GM04504 (cell line): ENCODE measurements around the gene PDCD11.
"Not testable (repeated sequence)": the region's sequence is repeated elsewhere in the genome, so short reads cannot be mapped to it uniquely, and the experiment has no call there.

Experiments
- DNase-seq: peaks from one replicate; pipeline ENCODE4 v3.0.0-alpha.2; 2012; ENCODE audit warnings: low read depth

The PDCD11 gene

GRCh38 chr10:103476046-103476768, 79.8 kb downstream of the PDCD11 start:
- DNase-seq, result no peak

- DNase-seq, result no peak
These were observed 82.2 kb downstream of the PDCD11 start for GRCh38 chr10:103478671-103479070.

GRCh38 chr10:103479135-103479534, 82.7 kb downstream of the PDCD11 start, which contains the start of gene CALHM3:
Gene CALHM3 (minus strand): TSS chr10:103479240. CDS start chr10:103479032, 208 bp downstream.
- DNase-seq, result no peak

DNA sequence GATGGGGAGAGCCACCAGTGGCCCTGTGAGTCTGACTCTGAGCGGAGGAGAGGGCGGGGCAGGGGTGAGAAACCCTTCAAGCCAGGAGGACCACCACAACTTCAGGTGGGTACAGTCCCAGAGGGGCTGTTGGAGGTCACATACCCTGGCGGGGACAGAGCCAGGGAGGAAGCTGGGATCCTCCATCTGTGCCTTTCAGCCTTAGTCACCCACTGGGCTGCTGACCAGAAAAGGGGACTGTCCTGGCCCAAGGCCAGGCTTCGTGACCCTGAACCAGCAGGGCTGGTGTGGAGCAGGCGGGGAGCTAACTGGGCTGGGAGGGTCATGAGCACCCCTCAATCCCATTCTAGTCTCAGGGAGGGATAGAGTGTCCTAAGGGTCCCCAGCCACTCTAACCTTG, 84.1 kb downstream of the PDCD11 start:
- DNase-seq, result peak; percentile 36

DNA sequence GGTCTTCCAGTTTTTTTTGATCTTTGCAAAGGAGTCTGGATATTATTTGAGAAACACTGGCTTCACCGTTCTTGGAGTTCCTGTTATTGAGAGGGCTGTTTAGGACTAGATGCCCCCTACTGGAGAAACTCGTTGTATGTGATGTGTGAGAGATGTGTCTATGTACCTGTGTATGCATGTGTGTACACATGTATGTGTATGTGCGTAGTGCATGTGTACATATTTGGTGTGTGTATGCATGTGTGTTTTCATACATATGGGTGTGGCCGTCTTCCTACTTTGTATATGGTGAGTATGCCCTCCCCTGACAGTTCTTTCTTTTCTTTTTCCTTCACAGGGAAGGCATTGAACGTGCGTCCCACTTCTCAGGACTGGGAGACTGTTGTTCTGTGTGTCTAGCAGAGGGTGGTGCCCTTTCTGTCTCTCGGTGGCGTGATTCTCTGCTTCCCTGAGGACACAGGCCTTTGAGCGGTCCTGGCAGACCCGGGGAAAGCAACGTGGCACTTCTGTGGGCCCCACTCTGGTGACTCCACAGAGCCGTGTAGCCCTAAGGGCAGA, 85.6 kb downstream of the PDCD11 start:
- peak; percentile 33 for DNase-seq

DNA sequence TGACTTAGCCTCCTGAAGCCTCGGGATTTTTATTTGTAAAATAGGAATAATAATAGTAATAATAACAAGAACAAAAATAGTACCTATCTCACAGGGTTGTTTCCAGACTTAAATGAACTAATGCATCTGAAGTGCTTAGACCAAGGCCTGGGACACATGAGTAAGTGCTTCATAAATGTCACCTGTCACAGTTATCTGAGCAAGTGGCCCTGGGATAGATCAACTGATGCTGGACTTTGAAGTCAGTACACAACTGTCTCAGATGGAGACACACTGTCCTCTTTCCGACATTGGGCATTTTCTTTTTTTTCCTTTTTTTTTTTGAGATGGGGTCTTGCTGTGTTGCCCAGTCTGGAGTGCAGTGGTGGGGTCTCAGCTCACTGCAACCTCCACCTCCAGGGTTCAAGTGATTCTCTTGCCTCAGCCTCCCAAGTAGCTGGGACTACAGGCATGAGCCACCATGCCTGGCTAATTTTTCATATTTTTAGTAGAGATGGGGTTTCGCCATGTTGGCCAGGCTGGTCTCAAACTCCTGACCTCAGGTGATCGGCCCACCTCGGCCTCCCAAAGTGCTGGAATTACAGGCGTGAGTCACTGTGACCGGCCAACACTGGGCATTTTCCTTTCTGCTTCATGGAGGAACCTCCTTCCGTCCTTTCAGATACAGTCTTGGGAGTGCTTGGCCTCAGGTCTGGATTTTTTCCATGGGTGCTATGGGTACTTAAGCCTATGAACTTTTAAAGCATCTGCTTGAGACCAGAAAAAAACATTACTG, 90.4 kb downstream of the PDCD11 start:
- not testable (repeated sequence) for DNase-seq

- no peak for DNase-seq
These were observed 90.9 kb downstream of the PDCD11 start for GRCh38 chr10:103487410-103487708.

DNA sequence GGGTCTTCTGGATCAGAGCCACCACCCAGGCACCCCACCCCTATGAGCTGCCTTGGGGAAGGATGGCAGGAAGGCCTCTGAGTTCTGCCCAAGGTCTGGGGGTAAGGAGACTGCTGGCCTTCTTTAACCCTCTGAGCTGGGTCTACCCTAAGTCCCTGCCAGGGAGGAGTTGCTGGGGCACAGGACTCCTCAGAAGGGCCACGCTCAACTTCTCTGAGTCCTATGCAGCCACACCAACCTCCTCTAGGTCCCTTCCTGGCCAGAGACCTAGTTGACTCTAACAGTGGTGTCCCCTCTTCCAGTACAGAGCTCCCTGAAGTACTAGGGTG, 94.5 kb downstream of the PDCD11 start:
- no peak for DNase-seq

GRCh38 chr10:103491729-103492364, 95.4 kb downstream of the PDCD11 start:
- peak; percentile 92 for DNase-seq

- no peak for DNase-seq
These were observed 96.3 kb downstream of the PDCD11 start for GRCh38 chr10:103492655-103493261.

DNA sequence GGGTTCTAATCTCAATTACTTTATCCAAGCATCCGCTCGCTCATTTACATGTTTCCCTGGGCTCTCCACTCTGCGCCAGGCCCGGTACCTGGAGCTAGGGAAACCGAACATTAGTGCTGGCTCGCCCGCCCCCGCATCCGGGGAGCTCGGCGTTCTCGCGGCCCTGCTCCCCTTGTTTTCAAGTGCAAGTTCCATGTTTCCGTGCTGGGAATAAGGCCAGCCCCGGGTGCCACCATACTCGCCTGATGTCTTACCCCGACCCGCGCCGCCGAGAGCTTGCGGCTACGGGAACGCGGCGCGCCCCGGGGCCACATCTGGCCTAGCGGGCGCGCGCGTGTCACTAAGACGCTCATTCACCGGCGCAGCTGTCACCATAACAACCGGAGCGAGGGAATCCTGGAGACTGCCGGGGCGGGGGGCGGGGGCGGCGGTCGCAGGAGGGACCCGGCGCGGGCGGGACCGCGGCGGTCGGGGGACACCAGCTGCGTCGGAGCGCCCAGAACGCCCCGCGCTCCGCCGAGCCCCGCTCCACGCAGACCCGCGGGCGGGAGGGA, 97.0 kb downstream of the PDCD11 start, which contains the start of gene NEURL1:
TSS of gene NEURL1 (plus strand) at position 344 of the 554 bp plus-strand sequence. CDS start 683 bp downstream, outside the sequence.
- DNase-seq, result no peak

GRCh38 chr10:103493916-103494877, 97.8 kb downstream of the PDCD11 start:
- no peak for DNase-seq

DNA sequence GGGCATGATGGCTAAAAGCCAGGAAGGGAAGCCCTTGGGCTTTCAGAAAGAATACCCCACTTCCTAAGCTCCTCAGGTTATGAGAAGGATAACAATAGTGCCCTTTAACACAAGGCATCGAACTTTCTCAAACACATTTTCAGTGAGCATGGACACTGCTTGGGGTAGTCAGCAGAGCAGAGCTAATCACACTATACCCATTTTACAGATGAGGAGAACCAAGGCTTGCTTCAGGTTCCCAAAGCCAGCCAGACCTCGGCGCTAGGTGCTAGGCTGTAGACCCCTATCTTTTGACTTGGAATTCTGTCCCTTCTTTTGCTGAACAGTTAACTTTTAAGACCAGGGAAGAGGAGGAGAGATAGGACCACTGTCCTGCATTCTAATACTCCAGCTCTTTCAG, 98.9 kb downstream of the PDCD11 start:
- DNase-seq, result no peak
